T-helper 1 cell (primary cell): ENCODE data around the gene ADORA2B.
"Not testable (repeated sequence)": the region's sequence is repeated elsewhere in the genome, so short reads cannot be mapped to it uniquely, and the experiment has no call there.

Source experiments
- DNase-seq, 5 donors: peaks; one replicate each; pipeline ENCODE4 v3.0.0-alpha.2; 2012 to 2020

ADORA2B gene

DNA sequence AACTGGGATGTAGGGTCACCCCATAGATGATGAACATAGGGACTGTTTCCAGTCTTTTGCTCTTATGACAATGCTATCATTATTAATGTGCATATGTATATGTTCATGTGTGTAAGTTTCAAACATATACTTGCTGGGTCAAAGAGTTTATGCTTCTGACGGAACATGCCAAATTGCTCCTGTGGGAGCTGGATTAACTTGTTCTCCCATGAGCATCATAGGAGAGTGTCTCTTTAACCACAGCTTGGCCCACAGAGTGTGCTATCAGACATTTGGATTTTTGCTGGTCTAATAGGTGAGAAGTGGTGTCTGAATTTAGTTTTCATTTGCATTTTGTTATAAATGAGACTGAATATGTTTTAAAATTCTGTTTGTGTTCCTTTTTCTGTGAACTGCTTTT lies 22.3 kb upstream of the ADORA2B start:
- DNase-seq: no peak

DNA sequence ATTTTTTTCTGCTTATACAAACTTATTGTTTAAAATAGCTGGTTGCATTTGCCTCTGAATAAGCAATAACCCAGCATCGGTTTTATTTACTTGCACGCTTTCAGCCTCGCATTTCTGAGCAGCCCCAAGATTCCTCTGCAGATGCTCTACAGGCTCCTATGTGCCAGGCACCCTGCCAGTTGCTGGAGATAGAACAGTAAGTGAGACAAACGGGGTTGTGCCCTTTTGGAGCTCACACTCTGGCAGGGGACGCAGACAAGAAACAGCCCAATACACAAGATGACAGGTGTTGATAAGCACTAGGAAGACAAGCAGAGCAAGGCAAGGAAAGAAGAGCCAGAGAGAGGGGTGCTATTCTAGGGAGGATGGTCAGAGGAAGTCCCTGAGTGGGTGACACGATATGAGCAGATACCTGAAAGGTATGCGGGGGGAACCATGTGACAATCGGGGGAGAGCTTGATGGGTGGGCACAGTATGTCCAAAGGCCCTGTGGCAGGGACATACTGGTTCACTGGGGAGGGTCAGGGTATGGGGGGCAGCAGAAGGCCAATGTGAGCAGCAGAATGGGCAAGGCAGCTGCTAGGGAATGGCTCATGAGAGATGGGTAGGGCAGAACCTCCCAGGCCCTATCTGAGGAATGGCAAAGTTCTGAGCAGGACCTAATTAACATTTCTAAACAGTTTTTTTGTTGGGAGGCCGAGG lies 18.7 kb upstream of the ADORA2B start:
- no peak for DNase-seq

DNA sequence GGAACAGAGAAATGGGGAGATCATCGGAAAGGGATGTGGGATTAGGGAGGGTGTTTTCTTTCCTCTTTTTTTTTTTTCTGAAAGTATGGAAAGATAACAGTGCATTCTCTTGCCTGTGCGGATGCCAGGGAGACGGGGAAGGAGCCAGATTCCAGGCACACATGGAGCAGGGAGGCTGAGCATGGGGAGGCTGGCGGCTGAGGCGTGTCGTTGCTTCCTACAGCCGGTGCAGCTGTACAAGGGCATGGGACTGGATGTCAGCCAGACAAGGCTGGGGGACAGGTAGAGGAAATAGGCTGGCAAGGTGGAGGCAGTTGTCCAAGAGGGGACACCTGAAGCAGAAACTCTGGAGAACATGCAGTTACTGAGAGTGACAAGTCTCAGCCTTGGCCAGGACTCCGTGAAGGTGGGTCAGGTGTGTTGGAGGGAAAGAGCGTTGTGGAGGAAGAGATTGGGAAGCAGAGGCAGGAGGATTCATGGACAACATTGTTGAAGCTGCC lies 16.6 kb upstream of the ADORA2B start:
- DNase-seq: no peak

DNA sequence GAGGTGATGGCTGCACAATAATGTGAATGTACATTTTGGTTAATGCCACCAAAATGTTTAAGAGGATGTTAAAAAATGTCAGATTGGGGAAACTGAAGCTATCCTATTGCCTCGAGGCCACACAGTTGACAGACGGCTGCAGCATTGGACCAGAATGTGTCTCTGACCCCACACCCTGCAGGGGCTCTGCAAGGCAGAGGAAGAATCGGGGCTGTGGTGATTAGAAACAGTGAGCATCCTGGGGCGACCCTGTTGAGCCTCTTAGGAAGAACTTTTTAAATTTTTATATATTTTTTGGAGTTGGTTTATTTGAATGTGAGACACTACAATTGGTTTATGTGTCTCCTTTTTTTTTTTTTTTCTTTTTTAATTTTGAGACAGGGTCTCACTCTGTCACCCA lies 15.0 kb upstream of the ADORA2B start:
- no peak for DNase-seq

DNA sequence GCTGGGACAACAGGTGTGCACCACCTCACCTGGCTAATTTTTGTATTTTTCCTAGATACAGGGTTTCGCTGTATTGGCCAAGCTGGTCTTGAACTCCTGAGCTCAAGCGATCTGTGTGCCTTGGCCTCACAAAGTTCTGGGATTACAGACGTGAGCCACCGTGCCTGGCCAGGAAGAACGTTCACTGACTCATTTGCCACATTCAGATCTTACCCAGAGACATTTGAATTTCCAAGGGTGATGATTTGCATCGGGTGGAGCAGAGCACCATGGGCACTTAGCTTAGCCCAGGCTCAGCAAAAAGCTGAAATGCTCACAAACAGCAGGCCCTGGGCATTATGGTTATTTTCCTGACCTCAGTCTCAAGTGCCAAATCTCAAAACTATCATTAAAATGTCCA lies 14.5 kb upstream of the ADORA2B start:
- no peak for DNase-seq

DNA sequence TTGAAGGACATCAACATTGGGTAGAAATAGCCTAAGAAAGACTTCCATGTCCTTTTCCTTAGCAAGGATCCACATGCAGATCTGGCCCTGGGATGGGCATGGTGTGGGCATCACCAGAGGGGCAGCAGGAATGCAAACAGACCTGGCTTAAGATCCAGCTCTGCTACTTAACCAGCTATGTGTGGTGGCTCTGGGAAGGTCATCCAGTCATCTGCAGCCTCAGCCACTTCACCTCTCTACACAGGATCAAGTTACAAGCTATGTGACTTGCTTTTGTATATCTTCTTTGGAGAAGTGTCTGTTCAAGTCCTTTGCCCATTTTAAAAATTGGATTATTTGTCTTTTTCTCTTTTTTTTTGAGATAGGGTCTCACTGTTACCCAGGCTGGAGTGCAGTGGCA lies 13.5 kb upstream of the ADORA2B start:
- no peak for DNase-seq

DNA sequence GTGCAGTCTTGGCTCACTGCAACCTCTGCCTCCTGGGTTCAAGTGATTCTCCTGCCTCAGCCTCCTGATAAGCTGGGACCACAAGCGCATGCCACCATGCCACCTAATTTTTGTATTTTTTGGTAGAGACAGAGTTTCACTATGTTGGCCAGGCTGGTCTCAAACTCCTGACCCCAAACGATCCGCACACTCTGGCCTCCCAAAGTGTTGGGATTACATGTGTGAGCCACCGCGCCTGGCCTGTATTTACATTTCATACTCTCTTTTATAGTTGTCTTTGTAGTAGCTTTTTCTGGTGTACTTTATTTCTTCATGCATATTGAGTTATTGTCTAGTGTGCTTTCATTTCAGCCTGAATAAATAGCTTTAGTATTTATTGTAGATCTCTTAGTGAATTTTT lies 10.1 kb upstream of the ADORA2B start:
- DNase-seq: no peak

DNA sequence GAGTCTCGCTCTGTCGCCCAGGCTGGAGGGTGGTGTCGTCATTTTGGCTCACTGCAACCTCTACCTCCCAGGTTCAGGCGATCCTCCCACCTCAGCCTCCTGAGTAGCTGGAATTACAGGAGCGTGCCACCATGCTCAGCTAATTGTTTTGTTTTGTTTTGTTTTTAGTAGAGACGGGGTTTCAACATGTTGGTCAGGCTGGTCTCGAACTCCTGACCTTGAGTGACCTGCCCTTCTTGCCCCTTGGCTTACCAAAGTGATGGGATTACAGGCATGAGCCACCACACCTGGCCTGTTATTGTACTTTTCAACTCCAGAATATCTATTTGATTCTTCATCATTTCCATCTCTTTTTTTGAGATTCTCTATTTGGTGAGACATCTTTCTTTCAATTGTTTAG lies 9.0 kb upstream of the ADORA2B start:
- DNase-seq: no peak

DNA sequence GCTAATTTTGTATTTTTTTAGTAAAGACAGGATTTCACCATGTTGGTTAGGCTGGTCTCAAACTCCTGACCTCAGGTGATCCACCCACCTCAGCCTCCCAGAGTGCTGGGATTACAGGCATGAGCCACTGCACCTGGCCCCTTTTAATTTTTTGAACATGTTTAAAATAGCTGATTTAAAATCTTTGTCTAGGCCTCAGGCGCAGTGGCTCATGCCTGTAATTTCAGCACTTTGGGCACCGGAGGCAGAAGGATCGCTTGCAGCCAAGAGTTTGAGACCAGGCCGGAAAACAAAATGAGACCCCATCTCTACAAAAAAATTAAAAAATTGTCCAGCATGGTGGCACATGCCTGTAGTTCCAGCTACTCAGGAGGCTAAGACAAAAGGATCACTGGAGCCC lies 8.4 kb upstream of the ADORA2B start:
- not testable (repeated sequence) for DNase-seq

DNA sequence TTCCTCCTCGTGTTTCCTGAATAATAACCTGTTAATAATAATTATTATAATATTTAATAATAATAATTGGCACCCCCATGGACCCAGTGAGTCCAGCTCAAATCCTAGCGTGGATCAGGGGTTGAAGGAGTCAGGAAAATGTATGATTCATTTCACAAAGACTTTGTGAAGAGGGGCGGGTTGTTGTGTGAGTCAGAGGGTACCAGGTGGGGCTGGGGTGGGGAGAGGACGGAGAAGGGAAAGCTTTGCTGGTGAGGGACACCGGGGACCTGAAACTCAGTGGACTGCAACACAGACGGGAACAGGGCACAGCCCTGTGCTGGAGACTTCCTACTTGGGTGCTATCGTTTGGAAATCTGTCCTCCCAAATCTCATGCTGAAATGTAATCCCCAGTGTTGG lies 3.1 kb upstream of the ADORA2B start:
- DNase-seq: no peak

DNA sequence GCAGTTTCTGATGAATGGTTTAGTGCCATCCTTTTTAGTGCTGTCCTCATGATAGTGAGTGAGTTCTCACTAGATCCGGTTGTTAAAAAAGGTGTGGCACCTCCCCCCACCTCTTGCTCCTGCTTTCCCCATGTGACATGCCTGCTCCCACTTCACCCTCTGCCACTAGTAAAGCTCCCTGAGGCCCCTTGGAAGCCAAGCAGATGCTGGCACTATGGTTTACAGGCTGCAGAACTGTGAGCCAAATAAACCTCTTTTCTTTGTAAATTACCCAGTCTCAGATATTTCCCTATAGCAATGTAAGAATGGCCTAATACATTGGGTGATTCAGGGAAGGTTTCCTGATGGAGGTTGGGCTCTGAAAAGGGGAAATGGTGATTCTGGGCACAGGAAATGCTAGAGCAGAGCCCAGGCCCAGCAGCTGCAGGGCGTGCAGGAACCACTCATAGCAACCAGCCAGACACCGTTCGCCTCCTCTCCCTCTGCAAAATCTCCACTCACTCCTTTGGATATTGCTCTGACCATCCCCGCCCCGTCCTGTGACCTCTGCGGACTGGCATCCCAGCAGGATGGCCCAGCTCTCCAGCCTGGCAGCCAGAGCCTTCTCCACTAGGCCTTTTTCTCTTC lies 2.6 kb upstream of the ADORA2B start:
- no peak for DNase-seq

DNA sequence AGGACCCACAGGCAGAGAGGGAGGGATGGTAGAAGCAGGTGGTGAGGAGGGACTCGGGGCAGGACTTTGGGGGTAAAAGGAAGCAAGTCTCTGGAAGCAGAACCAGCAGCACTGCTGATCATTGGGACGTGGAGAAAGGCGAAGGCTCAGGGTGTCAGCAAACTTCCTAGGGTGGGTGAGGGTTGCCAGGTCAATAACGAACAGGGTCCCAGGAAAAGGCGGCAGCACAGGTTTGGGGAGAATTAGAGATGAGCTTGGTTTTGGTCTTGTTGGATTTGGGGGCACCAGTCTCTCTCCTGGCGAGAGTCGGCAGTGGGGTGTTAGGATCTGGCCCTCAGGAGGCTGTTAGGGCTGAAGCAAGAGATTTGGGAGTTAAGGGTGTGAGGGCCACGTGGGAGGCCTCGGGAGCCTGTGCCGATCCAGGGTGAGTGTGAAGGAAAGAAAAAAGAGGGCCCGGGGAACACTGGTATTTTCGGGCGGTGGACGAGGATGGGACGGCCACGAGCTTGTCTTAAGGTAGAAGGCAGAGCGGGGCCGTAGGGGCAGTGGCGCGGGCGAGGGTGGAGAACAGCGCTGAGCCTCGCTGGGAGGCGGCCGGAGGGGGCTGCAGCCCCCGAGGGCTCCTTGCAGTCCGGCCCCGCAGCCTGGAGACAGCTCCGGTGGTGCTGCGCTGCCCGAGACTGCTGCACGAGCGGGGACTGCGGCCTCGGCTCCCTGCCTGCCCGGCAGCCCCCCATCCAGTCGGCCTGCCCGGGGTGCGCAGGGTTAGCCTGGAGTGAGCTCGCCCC lies 765 bp upstream of the ADORA2B start:
- no peak for DNase-seq

DNA sequence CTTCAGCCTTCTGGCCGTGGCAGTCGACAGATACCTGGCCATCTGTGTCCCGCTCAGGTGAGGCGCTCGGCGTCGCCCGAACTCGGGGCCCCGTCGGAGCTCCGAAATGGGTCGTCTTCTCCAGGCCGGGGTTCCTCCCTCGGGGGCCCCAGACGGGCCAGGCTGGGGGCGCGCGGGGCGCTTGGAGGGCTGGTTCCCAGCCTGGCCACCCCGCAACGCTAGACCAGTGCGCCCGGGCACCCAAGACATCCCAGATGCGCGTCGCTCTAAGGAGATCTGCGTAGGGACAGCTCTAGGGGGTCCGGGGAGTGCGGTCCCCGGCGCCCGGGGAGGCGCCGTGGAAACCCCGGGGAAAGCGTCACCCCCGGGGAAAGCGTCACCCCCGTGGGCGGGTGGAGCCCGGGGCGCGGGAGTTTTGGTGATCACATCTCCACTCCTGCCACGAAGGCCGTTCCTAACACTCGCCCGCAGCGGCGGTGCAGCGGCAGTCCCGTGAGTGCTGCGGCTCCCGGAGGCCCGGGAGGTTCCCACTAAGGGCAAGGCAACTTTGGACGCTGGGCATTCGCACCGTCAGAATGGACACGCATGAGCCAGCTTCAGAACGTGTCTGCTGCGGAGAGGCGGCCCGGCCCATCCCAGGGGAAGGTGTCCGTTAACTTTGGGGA lies 729 bp downstream of the ADORA2B start:
- no peak for DNase-seq

DNA sequence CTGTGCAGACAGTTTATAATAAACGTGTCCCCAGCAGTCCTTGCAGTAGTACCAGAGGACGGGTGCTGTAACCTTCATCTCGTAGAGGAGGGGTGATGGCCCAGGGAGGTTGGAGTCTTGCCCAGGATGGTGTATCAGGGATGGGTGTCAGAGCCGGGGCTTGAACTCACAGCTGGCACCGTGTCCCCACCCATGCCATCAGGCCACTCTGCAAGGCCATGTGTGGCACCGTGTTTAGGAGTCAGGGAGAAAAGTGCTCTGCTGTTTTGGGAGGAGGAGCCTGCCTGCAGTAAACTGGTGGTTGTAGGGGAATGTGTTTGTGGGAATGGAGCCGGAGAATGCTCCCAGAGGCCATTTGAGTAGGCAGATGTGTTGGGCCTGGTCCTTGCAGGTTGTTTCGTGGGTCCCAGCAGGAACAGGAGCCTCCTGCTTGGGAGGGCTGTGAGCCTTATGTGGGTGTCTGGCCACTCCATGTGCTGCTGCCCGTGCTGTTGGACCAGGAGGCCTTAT lies 1.7 kb downstream of the ADORA2B start:
- DNase-seq: no peak

DNA sequence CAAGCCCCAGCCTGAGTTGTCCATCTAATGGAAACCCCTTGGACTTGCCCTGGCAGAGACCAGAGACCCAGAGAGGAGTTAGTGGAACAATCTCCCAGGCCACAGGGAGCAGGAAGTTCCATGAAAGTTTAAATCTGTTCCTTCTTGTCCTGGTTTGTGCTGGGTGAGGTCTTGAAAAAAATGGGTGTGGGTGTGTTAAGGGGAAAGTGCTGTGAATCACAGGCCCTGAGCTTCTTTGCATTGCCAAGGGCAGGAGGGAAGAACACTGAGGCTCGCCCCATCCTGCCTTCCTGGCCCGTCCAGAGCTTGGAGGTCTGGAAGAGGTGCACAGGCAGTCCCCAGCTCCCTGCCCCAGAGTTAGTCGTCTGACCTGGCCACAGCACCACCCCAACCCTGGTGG lies 2.3 kb downstream of the ADORA2B start:
- DNase-seq: no peak

DNA sequence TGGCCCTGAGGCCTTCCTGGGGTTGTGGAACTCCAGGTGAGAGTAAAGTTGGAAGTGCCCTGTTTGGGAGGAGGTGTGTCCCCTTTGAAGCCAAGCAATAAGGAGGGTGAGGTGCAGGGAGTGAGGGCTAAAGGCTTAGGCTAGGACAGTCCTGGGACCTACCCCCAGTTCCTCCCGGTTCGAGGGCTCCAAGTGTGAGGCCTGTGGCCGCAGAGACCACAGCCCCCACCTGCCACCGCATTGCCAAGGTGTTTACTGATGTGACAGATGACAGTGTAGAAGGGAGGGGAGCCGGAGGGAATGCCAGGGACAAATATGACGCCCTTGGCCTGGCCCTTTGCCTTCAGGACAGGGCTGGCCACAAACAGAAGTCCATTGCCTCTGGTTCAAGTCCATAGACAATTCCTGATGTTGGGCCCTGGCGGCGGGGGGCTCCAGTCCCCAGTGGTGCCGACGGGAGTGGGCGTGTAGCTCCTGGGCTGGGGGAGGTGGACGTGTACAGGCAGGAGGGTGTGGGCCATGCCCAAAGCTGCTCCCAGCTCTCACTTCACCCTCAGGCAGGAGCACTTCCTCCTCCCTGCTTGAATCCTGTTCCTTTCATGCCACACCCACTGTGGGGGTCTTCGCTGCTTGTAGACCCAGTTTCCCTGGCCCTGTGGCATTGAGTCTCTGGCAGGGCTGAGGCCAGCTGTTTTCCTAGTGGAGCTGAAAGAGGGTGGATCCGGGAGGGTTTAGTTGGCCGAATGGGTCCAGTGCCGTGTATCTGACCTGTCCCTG lies 3.2 kb downstream of the ADORA2B start:
- no peak for DNase-seq

DNA sequence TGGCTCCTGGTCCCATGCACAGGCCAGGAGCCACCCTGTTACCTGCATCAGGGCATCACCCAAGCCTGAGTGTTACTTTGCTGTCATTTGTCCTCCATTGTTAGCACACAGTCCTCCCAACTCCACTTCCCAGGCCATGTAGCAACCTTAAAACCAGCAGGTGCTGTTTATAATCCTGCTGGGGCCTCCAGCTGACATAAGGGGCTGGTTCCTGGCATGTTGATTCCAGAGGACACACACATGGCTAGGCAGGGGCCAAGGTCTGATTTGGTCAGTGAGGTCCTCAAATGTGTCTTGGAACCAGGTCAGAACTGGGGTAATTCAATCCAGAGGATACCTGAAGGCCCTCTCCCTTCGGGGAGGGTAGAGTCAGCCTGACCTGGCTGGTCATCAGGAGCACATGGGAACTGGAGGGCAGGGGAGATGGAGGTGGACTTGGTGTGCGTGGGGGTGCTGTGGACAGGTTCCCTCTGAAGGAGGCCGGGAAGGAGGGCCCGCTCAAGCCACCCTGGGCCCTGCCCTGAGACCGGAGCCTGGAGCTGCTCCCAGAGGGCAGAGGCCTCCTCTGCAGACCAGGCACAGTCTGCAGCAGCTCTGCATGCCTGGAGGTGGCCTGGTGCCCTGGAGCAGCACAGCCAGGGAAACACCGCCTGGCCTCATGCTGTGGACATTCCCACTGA lies 6.6 kb downstream of the ADORA2B start:
- no peak for DNase-seq

DNA sequence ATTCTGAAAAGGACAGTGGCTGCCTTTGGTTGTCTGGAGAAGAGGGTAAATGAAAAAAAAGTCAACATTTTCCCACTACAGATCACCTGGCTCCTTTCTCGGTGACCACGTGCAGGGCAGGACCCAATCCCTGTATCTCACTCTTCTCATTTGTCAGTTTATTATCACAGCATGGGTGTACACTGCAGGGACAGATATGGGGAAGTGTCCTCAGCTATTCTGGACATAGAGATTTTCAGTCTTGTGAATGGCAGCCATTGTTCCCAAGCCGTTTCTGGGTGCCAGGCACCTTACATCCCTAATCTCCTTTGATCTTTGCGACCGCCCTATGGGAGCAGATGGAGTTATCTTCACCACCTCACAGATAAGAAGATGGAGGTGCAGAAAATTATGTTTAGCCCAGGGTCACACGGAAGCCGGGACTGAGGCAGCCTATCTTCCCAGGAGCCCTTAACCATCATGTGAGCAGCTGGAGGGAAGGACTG lies 7.2 kb downstream of the ADORA2B start:
- no peak for DNase-seq

DNA sequence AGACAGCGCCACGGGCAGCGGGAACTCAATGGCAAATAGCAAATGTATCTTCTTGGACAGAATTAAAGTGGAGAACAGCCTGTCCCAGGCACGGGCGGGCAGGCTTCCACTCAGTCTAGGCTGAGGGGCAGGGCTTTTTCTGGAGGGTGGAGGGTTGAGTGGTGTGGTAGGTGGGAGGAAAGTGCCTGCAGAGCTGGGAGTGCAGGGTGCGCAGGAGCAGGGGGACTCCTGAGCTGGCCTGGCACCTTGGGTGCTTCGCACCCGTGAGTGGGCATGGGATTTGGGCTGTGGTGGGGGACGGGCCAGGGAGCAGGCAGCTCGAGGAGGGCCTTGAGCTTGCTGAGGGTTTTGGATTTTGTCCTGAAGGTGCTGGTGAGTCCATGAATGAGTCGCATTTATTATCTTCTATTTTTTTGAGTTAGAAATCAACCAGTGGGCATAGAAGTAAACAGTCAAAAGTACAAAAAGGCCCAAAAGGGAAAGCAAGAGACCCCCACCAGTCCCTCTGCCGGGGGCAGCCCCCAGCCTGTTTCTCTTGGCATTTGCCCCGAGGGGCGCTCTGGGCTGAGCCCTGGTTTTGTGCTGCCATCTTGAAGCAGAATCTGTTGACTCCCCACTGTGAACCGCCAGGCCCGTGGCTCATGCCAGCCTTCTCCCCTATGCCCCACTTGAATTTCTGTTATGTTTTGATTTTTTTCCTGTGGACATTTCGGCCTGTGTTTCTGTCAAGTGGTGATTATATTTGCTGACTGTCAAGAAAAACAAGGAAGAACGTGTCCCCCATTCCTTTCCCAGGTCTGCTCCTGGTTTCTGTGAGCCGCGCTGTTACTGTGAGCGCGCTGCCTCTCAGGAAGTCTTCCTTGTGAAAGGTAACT lies 8.2 kb downstream of the ADORA2B start:
- no peak for DNase-seq

DNA sequence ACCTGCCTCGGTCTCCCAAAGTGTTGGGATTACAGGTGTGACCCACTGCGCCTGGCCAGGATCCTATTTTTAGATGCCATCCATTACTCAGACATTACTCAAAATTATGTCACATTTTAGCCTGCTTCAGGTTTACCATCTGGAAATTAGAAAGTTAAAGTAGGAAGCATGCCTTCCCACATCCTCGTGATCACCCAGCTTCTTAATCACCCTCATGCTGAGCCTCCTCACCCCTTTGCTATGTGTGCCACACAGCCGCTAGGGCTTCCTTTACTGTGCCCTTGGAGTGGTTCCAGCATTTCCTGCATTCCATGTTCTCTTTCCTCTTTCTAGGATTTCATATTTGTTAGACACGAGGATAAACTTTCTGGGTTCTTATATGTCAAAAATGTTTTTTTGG lies 9.3 kb downstream of the ADORA2B start:
- no peak for DNase-seq
